K562 (cell line): ENCODE results near the gene TPRG1L. TPM values are rescaled to one million over a fixed set of nuclear protein-coding genes. Genes with fewer than 3 reads are reported as not detected.

ENCODE experiments used
- ATAC-seq: fragments of 200-7000 bp; cut with Tn5 transposase; 3 replicates; pipeline ENCODE4 v1.9.1; 2020; ENCODE audit warnings: moderate library complexity
- BruUV-seq: library from RNA; stranded (reverse); fragments of 400-500 nt; replicated peaks from 2 replicates; lab custom pipeline; 2021; lab: Mats Ljungman, UMichigan
- CTCF ChIA-PET: fragments of 300-600 bp; formaldehyde crosslinking; extraction: SDS; loops from one replicate; lab custom pipeline; 2021; ENCODE audit warnings: low intra/inter-chr PET ratio; lab: Yijun Ruan, JAX
- POLR2A ChIA-PET: fragments of 300-600, 350-650 bp; sonication (Branson Sonifier 250); formaldehyde crosslinking; extraction: SDS; loops from one replicate; lab custom pipeline; 2021; ENCODE audit warnings: antibody characterized with exemption, inconsistent platforms; lab: Yijun Ruan, JAX
- DNase-seq, 4 experiments: peaks; one replicate each; pipeline versions ENCODE4 v3.0.0 to v3.0.0-alpha.2; 2011 to 2018; ENCODE audit warnings: low spot score in 3 of 4, mixed read lengths in 3 of 4; ENCODE audit errors: extremely low read depth in 1 of 4
- FAIRE-seq: peaks from 2 replicates; lab custom pipeline; 2011; peaks lifted over from hg19 to GRCh38; lab: Jason Lieb, UNC
- H2AFZ ChIP-seq: 2 replicates; pipeline ENCODE4 v1.6.0; 2011; ENCODE audit warnings: low read depth, low read length, control low read depth, inconsistent platforms
- H3K27ac ChIP-seq: fragments of 200-600 bp; 3 replicates; pipeline ENCODE4 v1.8.0; 2011; ENCODE audit warnings: low read depth, mild to moderate bottlenecking, control low read depth, inconsistent platforms, low read length, moderate library complexity, mixed read lengths; ENCODE audit errors: extremely low read depth
- H3K27me3 ChIP-seq, 2 experiments: fragments of 300-600 bp in 1 of 2; 2 replicates in 1 of 2; 3 replicates in 1 of 2; pipeline versions ENCODE4 v1.6.0 to v1.8.0; 2011; ENCODE audit warnings: inconsistent platforms in 2 of 2, low read length in 2 of 2, mild to moderate bottlenecking in 1 of 2, mixed read lengths in 1 of 2, moderate library complexity in 1 of 2; ENCODE audit not compliant: control insufficient read depth in 2 of 2, insufficient read depth in 2 of 2
- H3K36me3 ChIP-seq: fragments of 300-600 bp; 3 replicates; pipeline ENCODE4 v1.8.0; 2011; ENCODE audit warnings: mild to moderate bottlenecking, low read length, inconsistent platforms; ENCODE audit not compliant: control insufficient read depth, insufficient read depth
- H3K4me1 ChIP-seq, 2 experiments: fragments of 200-600 bp in 1 of 2; replicated peaks in 1 of 2; 2 replicates in 1 of 2; 3 replicates in 1 of 2; pipeline versions ENCODE4 v1.5.1 to v1.8.0; 2011; ENCODE audit warnings: inconsistent platforms in 2 of 2, low read length in 2 of 2, mild to moderate bottlenecking in 1 of 2, mixed read lengths in 1 of 2, moderate library complexity in 1 of 2; ENCODE audit not compliant: control insufficient read depth in 2 of 2, insufficient read depth in 2 of 2
- H3K4me2 ChIP-seq: 2 replicates; pipeline ENCODE4 v1.6.1; 2011; ENCODE audit warnings: low read length, control low read depth, inconsistent platforms, mixed read lengths; ENCODE audit not compliant: insufficient read depth
- H3K4me3 ChIP-seq: fragments of 200-600 bp; sonication (generic), shearing (Covaris generic); 2 replicates; pipeline ENCODE4 v1.5.1; 2016; ENCODE audit warnings: control low read depth, inconsistent platforms
- H3K79me2 ChIP-seq: fragments of 200-600 bp; 3 replicates; pipeline ENCODE4 v1.8.0; 2011; ENCODE audit warnings: low read length, inconsistent platforms; ENCODE audit not compliant: control insufficient read depth, insufficient read depth
- H3K9ac ChIP-seq, 2 experiments: 2 replicates each; pipeline versions ENCODE4 v1.6.0 to v1.6.1; 2011; ENCODE audit warnings: low read depth in 2 of 2, low read length in 2 of 2, control low read depth in 1 of 2, inconsistent platforms in 1 of 2, mild to moderate bottlenecking in 1 of 2, mixed read lengths in 1 of 2; ENCODE audit not compliant: insufficient read depth in 1 of 2
- H3K9me1 ChIP-seq: one replicate; pipeline ENCODE4 v1.6.0; 2011; ENCODE audit warnings: inconsistent platforms, mild to moderate bottlenecking, low read length, moderate library complexity; ENCODE audit not compliant: control insufficient read depth, insufficient read depth
- H3K9me3 ChIP-seq: replicated peaks from 2 replicates; pipeline ENCODE4 v1.5.1; 2011; ENCODE audit warnings: low read depth, low read length, inconsistent platforms; ENCODE audit not compliant: control insufficient read depth, insufficient read depth
- H4K20me1 ChIP-seq: replicated peaks from 2 replicates; pipeline ENCODE4 v1.6.1; 2011; ENCODE audit warnings: low read length, inconsistent platforms, mixed read lengths; ENCODE audit not compliant: control insufficient read depth, insufficient read depth
- ETV1 ChIP-seq: fragments of 450-650 bp; conservative IDR thresholded peaks from 2 replicates; pipeline ENCODE4 v1.6.1; 2016; ENCODE audit warnings: missing genetic modification characterization, control low read depth, low read depth, missing compliant biosample characterization
- GABPA ChIP-seq: fragments of 200-800 bp; sonication (Bioruptor generic); conservative IDR thresholded peaks from 2 replicates; pipeline ENCODE4 v1.6.1; 2016; ENCODE audit warnings: low read depth, missing genetic modification characterization, missing compliant biosample characterization
- ZNF507 ChIP-seq: conservative IDR thresholded peaks from 2 replicates; pipeline ENCODE4 v1.6.1; 2017; ENCODE audit warnings: missing genetic modification characterization, missing compliant biosample characterization
- WGBS: fragments of 100-300 bp; shearing (Covaris generic); methylation state at CpG from one replicate; pipeline ENCODE4 v1.1.6; 2016; ENCODE audit warnings: low coverage, mixed read lengths; ENCODE audit not compliant: insufficient coverage; ENCODE audit errors: missing lambda C conversion rate; 5-methylcytosine and 5-hydroxymethylcytosine counted together
- in situ Hi-C: fragments of 300-500 bp; cut with MboI; formaldehyde crosslinking; loops from 4 replicates; pipeline ENCODE4 v1.15.0; 2018; ENCODE audit warnings: inconsistent platforms, mixed read lengths
- intact Hi-C: fragments of 100-400 bp; cut with micrococcal nuclease; formaldehyde crosslinking; loops from 2 replicates; pipeline ENCODE4 v1.14.2; 2022
- polyA plus RNA-seq, 8 experiments: library from polyadenylated mRNA; depleted of rRNA in 4 of 8; stranded (reverse) in 5 of 8; unstranded in 3 of 8; fragments of >200 nt; fragmentation: Nextera tagmentation in 2 of 8; fragmentation: Illumina TruSeq in 1 of 8; extraction: Ambion mirVana in 2 of 8; extraction: Trizol in 1 of 8; gene quantifications; 2 replicates each; pipeline versions ENCODE4 v1.2.1 to v1.2.3, GENCODE V29; 2011 to 2014; ENCODE audit warnings: inconsistent platforms in 1 of 8, missing spikeins in 1 of 8
- total RNA-seq, 7 experiments: library from RNA; depleted of rRNA in 6 of 7; stranded (reverse); fragments of >200 nt in 6 of 7; fragmentation: Illumina TruSeq in 2 of 7; extraction: Trizol in 2 of 7; gene quantifications; 2 replicates each; pipeline versions ENCODE4 v1.2.1 to v1.2.3, GENCODE V29; 2011 to 2021; ENCODE audit warnings: low replicate concordance in 1 of 7
- TF ChIP-seq, protein P1 (sequence below): fragments of 200-800 bp; sonication (Bioruptor generic); IDR thresholded peaks from 2 replicates; pipeline ENCODE4 v1.6.1; 2017; ENCODE audit warnings: missing genetic modification characterization, missing compliant biosample characterization

Gene TPRG1L
- total and polyA plus RNA-seq, 9 of the 15 experiments (the other 6 are each of a cell fraction or from before 2014, with no cell fraction given): 1.6 to 11.0 (median 6.2) TPM

DNA sequence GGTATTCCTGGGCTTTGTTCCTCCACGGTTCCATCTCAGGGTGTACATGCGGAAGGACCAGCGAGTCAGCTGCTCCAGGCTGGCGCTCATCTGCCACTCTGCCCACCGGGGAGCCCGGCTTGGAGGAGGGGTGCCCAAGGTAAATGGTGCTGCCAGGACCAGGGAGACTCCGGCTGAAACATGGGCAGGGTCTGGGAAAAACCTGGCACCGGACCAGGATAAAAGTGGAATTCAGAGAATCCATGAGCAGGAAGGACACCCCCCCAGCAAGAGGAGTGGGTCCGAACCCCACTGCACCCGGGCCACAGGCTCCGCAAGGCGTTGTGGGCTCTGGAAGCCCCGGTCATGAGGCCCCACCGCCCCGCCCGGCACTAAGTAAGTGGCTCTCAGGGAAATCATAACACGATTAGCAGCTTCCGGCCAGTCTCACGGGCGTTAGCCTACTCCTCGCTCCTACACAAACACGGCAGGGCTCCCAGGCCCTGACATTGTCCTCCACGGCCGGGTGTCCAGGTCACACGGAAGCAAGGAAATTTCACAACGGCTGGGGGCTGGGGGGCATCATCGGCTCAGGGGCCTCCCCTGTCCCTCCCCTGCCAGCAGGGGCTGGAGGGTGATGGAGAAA lies 34.6 kb upstream of the TPRG1L start:
- Histone ChIP-seq H3K9me1 (no peaks in the 10 kb centered on the region), H3K4me2 (no peak overlapping the region), H3K4me3 (no peak overlapping the region), H3K79me2 (no peaks in the 10 kb centered on the region), H3K27me3 (peaks cover 33 to 55% of the 10 kb centered on the region in 2 experiments; a peak in 4 of 5 replicates), H3K9me3 (peaks cover 4% of the 10 kb centered on the region; the same call in 1 of the 2 replicates), H3K27ac (no peak overlapping the region)
- POLR2A ChIA-PET: interaction anchor here (0.7 to 1.2 kb wide), 2 partner anchors 16 to 1005 kb away, joined by 3 to 5 read pairs; no protein-coding TSS in a partner anchor
- WGBS: 8% methylated on average over 27 of the region's 27 CpGs
- no TSS peak for BruUV-seq
- CTCF ChIA-PET: no interaction called here
- ATAC-seq: peak; percentile 59
- intact Hi-C loops (no loop called here), in situ Hi-C loops (no loop called here)
- TF ChIP-seq GABPA (tag): peak; percentile 50; the same call in 1 of the 2 replicates
- TF ChIP-seq ZNF507: no peak
- TF ChIP-seq, protein P1, sequence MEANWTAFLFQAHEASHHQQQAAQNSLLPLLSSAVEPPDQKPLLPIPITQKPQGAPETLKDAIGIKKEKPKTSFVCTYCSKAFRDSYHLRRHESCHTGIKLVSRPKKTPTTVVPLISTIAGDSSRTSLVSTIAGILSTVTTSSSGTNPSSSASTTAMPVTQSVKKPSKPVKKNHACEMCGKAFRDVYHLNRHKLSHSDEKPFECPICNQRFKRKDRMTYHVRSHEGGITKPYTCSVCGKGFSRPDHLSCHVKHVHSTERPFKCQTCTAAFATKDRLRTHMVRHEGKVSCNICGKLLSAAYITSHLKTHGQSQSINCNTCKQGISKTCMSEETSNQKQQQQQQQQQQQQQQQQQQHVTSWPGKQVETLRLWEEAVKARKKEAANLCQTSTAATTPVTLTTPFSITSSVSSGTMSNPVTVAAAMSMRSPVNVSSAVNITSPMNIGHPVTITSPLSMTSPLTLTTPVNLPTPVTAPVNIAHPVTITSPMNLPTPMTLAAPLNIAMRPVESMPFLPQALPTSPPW (CRISPR knock-in tag): peak; percentile 39; the same call in 1 of the 2 replicates
- peak; percentile 43 for TF ChIP-seq ETV1
- TF ChIP-seq, all 486 proteins: peak for 3
- DNase-seq: no peak
- Histone ChIP-seq H3K4me1 (peaks cover 0 to 23% of the 10 kb centered on the region in 2 experiments; a peak in 2 of 5 replicates), H3K9ac (no peak overlapping the region; a peak in 1 of 4 replicates), H3K36me3 (no peaks in the 10 kb centered on the region), H4K20me1 (peaks cover 9% of the 10 kb centered on the region; the same call in 1 of the 2 replicates), H2AFZ (no peak overlapping the region)
- no peak for FAIRE-seq
